Neural cell (in vitro differentiated cells): ENCODE data around the gene F3. TPM values are rescaled to one million over a fixed set of nuclear protein-coding genes. Genes with fewer than 3 reads are reported as not detected.
A peak's percentile ranks its signal among the peaks of the same experiment; 100 is the strongest.

Source experiments
- H2AFZ ChIP-seq: fragments of 200-600, 300-800 bp; sonication (generic), shearing (Covaris generic); 2 replicates; pipeline ENCODE4 v1.6.0; 2014; ENCODE audit warnings: low read depth, mild to moderate bottlenecking, antibody characterized with exemption, low read length, moderate library complexity
- H3F3A ChIP-seq: fragments of 200-600 bp; shearing (Covaris generic); 2 replicates; pipeline ENCODE4 v1.6.1; 2016; ENCODE audit warnings: mild to moderate bottlenecking, moderate library complexity, mixed read lengths, antibody characterized with exemption, low read length; ENCODE audit not compliant: insufficient read depth, poor library complexity, severe bottlenecking
- H3K27ac ChIP-seq: fragments of 200-600, 300-800 bp; sonication (generic), shearing (Covaris generic); 2 replicates; pipeline ENCODE4 v1.5.1; 2014; ENCODE audit warnings: mild to moderate bottlenecking, low read length, moderate library complexity
- H3K27me3 ChIP-seq: fragments of 300-800, 200-600 bp; sonication (generic), shearing (Covaris generic); 2 replicates; pipeline ENCODE4 v1.6.0; 2014; ENCODE audit warnings: mild to moderate bottlenecking, low read depth, low read length, moderate library complexity; ENCODE audit not compliant: insufficient read depth
- H3K36me3 ChIP-seq: fragments of 300-800, 200-600 bp; sonication (generic), shearing (Covaris generic); 2 replicates; pipeline ENCODE4 v1.5.1; 2014; ENCODE audit warnings: mild to moderate bottlenecking, antibody characterized with exemption, low read length, moderate library complexity; ENCODE audit not compliant: insufficient read depth
- H3K4me2 ChIP-seq: fragments of 300-800, 200-600 bp; sonication (generic), shearing (Covaris generic); 2 replicates; pipeline ENCODE4 v1.6.0; 2014; ENCODE audit warnings: mild to moderate bottlenecking, low read length
- H3K4me3 ChIP-seq: fragments of 300-800, 200-600 bp; sonication (generic), shearing (Covaris generic); 2 replicates; pipeline ENCODE4 v1.5.1; 2014; ENCODE audit warnings: mild to moderate bottlenecking, low read length, moderate library complexity
- H3K79me2 ChIP-seq: fragments of 200-600 bp; shearing (Covaris generic); replicated peaks from 2 replicates; pipeline ENCODE4 v1.6.0; 2014; ENCODE audit warnings: mild to moderate bottlenecking, low read length, moderate library complexity; ENCODE audit not compliant: insufficient read depth
- H3K9ac ChIP-seq: fragments of 300-800, 200-600 bp; sonication (generic), shearing (Covaris generic); 2 replicates; pipeline ENCODE4 v1.6.1; 2016; ENCODE audit warnings: mild to moderate bottlenecking, low read length, mixed read lengths
- H3K9me2 ChIP-seq: fragments of 200-600 bp; shearing (Covaris generic); 2 replicates; pipeline ENCODE4 v1.6.1; 2016; ENCODE audit warnings: mild to moderate bottlenecking, low read length, mixed read lengths; ENCODE audit not compliant: insufficient read depth
- H3K9me3 ChIP-seq: fragments of 200-600, 300-800 bp; sonication (generic), shearing (Covaris generic); 2 replicates; pipeline ENCODE4 v1.6.1; 2016; ENCODE audit warnings: mild to moderate bottlenecking, mixed run types, low read length, moderate library complexity, mixed read lengths
- H4K20me1 ChIP-seq: fragments of 200-600 bp; shearing (Covaris generic); 2 replicates; pipeline ENCODE4 v1.6.1; 2016; ENCODE audit warnings: mild to moderate bottlenecking, mixed run types; ENCODE audit not compliant: insufficient read depth
- EP300 ChIP-seq: fragments of 450-650 bp; conservative IDR thresholded peaks from 2 replicates; pipeline ENCODE4 v1.6.1; 2014; ENCODE audit warnings: antibody characterized with exemption, mild to moderate bottlenecking, moderate library complexity; ENCODE audit not compliant: poor library complexity, severe bottlenecking
- EZH2 ChIP-seq: fragments of 200-600, 300-800 bp; shearing (Covaris generic), sonication (generic); IDR thresholded peaks from 2 replicates; pipeline ENCODE4 v1.6.1; 2014; ENCODE audit warnings: antibody characterized with exemption, low read length, borderline replicate concordance, mild to moderate bottlenecking; ENCODE audit not compliant: insufficient read depth, poor library complexity, severe bottlenecking
- MXI1 ChIP-seq: fragments of 450-650 bp; conservative IDR thresholded peaks from 2 replicates; pipeline ENCODE4 v1.6.1; 2014; ENCODE audit warnings: antibody characterized with exemption, mild to moderate bottlenecking; ENCODE audit not compliant: poor library complexity, severe bottlenecking
- POLR2AphosphoS5 ChIP-seq: IDR thresholded peaks from 2 replicates; pipeline ENCODE4 v1.6.1; 2012
- RAD21 ChIP-seq: fragments of 450-650 bp; conservative IDR thresholded peaks from 2 replicates; pipeline ENCODE4 v1.6.1; 2014; ENCODE audit warnings: antibody characterized with exemption, mild to moderate bottlenecking, moderate library complexity
- SMC3 ChIP-seq: fragments of 450-650 bp; conservative IDR thresholded peaks from 2 replicates; pipeline ENCODE4 v1.6.1; 2014; ENCODE audit warnings: antibody characterized with exemption, mild to moderate bottlenecking, moderate library complexity; ENCODE audit not compliant: poor library complexity
- TAF1 ChIP-seq: IDR thresholded peaks from 2 replicates; pipeline ENCODE4 v1.6.1; 2012; ENCODE audit warnings: low read depth
- polyA plus RNA-seq: library from polyadenylated mRNA; depleted of rRNA; stranded (reverse); fragments of >200 nt; gene quantifications from 2 replicates; pipeline ENCODE4 v1.2.3, GENCODE V29; 2014
- TF ChIP-seq, protein P1 (sequence below): IDR thresholded peaks from 2 replicates; pipeline ENCODE4 v1.6.1; 2012; ENCODE audit warnings: borderline replicate concordance
- TF ChIP-seq, protein P2 (sequence below): fragments of 450-650 bp; IDR thresholded peaks from 2 replicates; pipeline ENCODE4 v1.5.1; 2014; ENCODE audit warnings: antibody characterized with exemption, mild to moderate bottlenecking, moderate library complexity; ENCODE audit not compliant: poor library complexity, severe bottlenecking

F3 gene
- polyA plus RNA-seq, 1 donor from 2014 or later, result 0.10 TPM

DNA sequence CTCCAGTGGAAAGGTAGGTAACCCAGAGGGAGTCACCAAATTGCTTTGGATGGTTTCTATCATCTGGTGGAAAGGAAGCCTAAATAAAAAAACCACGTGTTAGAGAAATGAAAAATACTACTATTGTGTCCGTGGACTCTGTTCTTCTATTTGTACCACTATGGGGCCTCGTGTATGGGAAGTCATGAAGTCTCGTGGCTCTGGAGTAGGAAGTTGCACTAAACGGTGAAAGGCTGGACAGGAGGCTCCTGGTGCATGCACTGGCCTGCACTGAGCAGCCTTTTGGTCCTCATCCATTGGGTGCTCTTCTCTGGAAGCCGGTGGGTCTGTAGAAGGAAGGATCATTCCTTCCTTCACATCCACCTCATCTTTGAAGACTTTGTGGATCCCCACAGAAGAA, 17.0 kb downstream of the F3 start:
- Histone ChIP-seq H3K27me3 (no peaks in the 10 kb centered on the region), H3K9ac (no peak overlapping the region), H4K20me1 (no peaks in the 10 kb centered on the region), H3K36me3 (no peaks in the 10 kb centered on the region), H3F3A (no peaks in the 10 kb centered on the region), H3K4me3 (no peak overlapping the region), H3K79me2 (no peaks in the 10 kb centered on the region), H2AFZ (no peak overlapping the region), H3K9me2 (no peaks in the 10 kb centered on the region), H3K27ac (no peak overlapping the region), H3K4me2 (no peak overlapping the region), H3K9me3 (no peaks in the 10 kb centered on the region)
- TF ChIP-seq, protein P1, sequence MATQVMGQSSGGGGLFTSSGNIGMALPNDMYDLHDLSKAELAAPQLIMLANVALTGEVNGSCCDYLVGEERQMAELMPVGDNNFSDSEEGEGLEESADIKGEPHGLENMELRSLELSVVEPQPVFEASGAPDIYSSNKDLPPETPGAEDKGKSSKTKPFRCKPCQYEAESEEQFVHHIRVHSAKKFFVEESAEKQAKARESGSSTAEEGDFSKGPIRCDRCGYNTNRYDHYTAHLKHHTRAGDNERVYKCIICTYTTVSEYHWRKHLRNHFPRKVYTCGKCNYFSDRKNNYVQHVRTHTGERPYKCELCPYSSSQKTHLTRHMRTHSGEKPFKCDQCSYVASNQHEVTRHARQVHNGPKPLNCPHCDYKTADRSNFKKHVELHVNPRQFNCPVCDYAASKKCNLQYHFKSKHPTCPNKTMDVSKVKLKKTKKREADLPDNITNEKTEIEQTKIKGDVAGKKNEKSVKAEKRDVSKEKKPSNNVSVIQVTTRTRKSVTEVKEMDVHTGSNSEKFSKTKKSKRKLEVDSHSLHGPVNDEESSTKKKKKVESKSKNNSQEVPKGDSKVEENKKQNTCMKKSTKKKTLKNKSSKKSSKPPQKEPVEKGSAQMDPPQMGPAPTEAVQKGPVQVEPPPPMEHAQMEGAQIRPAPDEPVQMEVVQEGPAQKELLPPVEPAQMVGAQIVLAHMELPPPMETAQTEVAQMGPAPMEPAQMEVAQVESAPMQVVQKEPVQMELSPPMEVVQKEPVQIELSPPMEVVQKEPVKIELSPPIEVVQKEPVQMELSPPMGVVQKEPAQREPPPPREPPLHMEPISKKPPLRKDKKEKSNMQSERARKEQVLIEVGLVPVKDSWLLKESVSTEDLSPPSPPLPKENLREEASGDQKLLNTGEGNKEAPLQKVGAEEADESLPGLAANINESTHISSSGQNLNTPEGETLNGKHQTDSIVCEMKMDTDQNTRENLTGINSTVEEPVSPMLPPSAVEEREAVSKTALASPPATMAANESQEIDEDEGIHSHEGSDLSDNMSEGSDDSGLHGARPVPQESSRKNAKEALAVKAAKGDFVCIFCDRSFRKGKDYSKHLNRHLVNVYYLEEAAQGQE, result no peak
- TF ChIP-seq POLR2AphosphoS5 (no peak), RAD21 (no peak), MXI1 (no peak), EZH2 (no peak), SMC3 (no peak), EP300 (no peak), TAF1 (no peak)
- TF ChIP-seq, protein P2, sequence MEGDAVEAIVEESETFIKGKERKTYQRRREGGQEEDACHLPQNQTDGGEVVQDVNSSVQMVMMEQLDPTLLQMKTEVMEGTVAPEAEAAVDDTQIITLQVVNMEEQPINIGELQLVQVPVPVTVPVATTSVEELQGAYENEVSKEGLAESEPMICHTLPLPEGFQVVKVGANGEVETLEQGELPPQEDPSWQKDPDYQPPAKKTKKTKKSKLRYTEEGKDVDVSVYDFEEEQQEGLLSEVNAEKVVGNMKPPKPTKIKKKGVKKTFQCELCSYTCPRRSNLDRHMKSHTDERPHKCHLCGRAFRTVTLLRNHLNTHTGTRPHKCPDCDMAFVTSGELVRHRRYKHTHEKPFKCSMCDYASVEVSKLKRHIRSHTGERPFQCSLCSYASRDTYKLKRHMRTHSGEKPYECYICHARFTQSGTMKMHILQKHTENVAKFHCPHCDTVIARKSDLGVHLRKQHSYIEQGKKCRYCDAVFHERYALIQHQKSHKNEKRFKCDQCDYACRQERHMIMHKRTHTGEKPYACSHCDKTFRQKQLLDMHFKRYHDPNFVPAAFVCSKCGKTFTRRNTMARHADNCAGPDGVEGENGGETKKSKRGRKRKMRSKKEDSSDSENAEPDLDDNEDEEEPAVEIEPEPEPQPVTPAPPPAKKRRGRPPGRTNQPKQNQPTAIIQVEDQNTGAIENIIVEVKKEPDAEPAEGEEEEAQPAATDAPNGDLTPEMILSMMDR, result no peak

DNA sequence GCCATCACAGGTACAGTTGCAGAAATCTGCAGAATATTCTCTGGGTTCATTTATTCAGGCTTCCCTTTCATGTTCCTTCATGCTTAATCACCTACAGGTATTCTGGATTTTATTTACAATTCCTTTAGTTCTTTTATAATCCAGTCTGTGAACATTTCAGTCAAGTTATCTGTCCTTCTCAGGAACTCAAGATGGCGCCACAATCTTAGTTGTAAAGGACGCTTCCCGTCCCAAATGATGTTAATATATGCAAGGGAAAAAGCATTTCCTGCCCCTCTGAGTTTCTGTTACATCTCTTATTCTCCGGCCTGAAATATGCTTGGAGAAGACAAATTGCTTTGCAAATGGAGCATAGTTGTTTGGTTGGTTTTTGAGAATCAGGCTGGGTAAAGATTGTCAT, 19.3 kb downstream of the F3 start:
- H2AFZ ChIP-seq, result no peak overlapping the region
- no peaks in the 10 kb centered on the region for H3K79me2 ChIP-seq
- H3K4me3 ChIP-seq, result no peak overlapping the region
- no peaks in the 10 kb centered on the region for H4K20me1 ChIP-seq
- H3K4me2 ChIP-seq, result no peak overlapping the region
- H3K9ac ChIP-seq, result no peak overlapping the region
- H3K9me3 ChIP-seq, result no peaks in the 10 kb centered on the region
- H3K27me3 ChIP-seq, result no peaks in the 10 kb centered on the region
- no peaks in the 10 kb centered on the region for H3F3A ChIP-seq
- TF ChIP-seq TAF1 (no peak), SMC3 (peak; percentile 69), RAD21 (peak; percentile 64)
- TF ChIP-seq, protein P1, result no peak
- TF ChIP-seq, protein P2, result peak; percentile 63
- no peaks in the 10 kb centered on the region for H3K36me3 ChIP-seq
- no peak overlapping the region for H3K27ac ChIP-seq
- no peaks in the 10 kb centered on the region for H3K9me2 ChIP-seq
